ENCODE data around the gene IARS2.
"Not testable (repeated sequence)": the region's sequence is repeated elsewhere in the genome, so short reads cannot be mapped to it uniquely, and the experiment has no call there.

Gene IARS2

DNA sequence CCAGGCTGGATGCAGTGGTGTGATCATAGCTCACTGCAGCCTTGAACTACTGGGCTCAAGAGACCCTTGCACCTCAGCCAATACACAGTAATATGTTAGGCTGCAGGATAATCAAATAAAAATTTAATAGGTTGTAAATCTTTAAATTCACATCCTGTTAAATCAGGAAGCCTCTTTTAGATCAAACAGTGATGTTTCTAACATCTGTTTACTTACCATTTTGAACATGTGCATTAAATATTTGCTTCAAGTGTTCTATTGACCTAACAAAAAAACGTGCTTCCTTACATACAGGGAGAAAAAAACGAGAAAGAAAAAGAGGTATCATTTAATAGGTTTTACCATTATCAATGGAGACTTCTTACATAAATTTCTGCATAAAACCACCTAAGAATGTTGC lies 70.6 kb downstream of the IARS2 start:
- DNase-seq (ENCODE audit: low spot score): no peak

DNA sequence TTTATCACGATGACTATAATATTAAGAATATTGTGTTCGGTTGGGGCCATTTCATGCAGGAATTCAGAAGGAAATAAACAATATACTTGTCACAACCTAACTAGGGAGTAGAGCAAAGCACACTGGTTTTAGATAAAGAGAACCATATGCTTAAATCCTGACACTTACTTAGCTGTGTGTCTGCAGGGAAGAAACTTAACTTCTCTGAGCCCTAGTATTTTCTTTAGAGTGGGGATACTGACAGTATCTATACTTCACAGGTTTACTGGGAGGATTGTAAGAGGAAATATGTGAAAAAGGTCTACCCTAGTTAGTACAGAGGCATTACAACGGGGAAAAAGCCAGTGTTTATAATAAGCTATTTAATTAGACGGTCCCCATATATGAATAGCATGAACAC lies 72.9 kb downstream of the IARS2 start:
- no peak for DNase-seq (ENCODE audit: low spot score)

GRCh38 chr1:220169887-220170286 lies 76.0 kb downstream of the IARS2 start:
- DNase-seq (ENCODE audit: low spot score): not testable (repeated sequence)

GRCh38 chr1:220170836-220171526 lies 77.0 kb downstream of the IARS2 start:
- DNase-seq (ENCODE audit: low spot score): no peak

DNA sequence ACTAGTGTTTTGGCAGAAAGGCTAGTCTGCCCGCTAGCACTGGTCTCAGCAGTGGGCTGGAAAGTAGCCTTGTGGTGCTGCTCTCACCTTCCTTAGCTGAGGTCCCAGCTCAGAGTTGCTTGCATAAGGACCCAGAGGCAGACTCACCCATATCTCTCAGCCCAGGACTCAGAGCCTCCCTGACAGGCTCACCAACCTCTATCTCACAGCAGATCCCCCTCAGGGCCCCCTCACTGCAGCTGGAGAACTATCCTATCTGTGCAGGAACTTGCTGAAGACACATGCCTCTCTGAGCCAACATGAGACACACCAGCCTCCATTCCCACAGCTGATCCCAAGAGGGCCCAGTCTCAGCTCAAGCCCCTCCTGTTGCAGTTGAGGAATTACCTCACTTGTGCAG lies 82.6 kb downstream of the IARS2 start:
- no peak for DNase-seq (ENCODE audit: low spot score)

- no peak for DNase-seq (ENCODE audit: low spot score)
Observed at GRCh38 chr1:220182111-220182510, 88.2 kb downstream of the IARS2 start.

DNA sequence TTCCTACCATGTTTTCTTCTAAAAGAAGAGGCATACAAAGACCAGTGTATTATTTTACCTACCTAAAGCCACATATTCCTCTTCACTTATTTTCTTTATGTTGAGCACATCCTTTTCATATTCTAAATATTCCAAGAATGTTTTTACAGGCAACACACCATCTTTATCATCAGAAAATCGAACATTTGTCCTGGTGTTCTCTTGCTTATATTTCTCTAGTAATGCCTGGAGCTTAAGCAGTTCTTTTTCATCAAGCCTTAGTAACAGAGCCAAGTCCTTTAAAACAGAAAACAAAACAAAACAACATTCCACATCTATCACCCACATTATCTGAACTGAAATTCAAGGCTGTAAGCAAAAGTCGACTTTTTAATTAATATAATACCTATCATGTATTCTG lies 88.7 kb downstream of the IARS2 start:
- no peak for DNase-seq (ENCODE audit: low spot score)

DNA sequence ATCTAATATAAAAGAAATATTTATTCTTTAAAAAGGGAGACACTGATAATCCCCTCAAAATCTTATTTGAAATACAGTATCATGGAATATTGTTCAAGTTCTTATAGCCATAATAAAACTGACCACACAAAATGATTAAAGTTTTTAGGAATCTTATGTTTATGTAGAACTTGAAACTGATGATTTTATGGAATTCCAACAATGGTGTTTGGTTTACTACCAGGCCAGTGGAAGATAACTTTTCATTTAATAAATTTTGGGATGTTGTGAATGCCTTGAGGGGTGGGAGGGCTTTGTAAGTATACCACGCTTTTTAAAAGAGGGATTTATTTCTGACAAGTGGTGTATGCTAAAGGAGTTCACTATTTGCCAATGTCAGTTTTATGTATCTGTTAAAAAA lies 90.6 kb downstream of the IARS2 start:
- no peak for DNase-seq (ENCODE audit: low spot score)

DNA sequence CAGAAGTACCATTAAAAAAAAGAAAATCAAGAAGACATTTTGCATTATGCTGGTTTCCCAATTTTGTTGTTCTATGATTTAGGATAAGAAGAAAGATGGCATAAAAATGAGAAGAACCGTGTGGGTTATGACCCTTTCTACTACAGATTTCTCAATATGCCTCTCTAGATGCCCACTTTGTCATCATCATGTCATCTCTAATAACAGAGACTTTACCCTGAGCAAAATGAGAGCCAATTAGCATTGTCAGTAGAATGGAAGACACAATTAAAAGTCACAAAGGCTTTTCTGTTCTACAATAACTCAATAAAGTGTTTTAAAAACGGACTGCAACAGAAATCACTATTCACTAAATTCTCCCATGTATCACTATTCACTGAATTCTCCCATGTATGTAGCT lies 92.8 kb downstream of the IARS2 start:
- no peak for DNase-seq (ENCODE audit: low spot score)

- no peak for DNase-seq (ENCODE audit: low spot score)
Observed at GRCh38 chr1:220188538-220188937, 94.6 kb downstream of the IARS2 start.

DNA sequence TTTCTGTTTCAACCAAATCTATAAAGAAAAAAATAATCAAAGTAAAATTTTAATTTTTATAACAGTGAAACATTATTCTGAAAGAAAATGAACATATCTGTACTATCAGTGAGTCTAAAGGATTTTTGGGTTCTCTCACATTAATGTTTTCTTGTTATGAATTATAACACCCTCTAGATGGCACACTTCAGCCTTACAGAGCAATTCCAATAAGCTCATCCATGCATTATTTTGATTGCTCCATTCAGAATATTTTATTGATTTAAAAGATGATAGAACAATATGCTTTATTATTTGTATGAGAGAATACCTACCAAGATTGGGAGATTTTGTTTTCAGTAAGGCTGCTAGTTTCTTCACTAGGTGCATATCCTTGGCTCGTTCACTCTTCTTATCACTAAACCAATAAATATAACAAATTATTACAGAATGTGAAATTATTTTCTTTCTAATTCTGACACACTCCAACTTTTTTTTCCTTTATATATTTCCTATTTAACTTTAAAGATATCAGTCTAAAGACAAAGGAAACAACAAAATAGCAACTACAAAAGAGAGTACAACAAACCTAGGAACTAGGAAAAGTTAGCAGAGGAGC lies 95.9 kb downstream of the IARS2 start:
- DNase-seq (ENCODE audit: low spot score): no peak

DNA sequence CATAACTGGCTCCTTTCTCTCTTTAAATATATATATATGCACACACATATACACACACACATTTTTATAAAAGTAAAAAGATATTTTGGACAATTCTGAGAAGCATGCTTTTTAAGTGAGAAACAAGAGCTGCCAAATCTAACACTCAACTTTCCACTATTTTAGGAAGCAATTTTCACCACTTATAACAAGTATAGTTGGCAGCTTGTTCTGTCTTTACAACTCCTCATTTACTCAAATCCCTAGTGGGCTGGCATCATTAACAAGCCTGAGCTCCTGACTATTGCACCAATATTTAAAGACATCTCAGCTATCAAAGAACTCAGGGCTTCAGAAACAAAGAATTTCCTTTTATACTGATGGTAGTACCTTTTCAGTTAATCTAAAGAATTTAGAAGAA lies 101.8 kb downstream of the IARS2 start:
- no peak for DNase-seq (ENCODE audit: low spot score)

Measured in left forelimb (tissue), 1 donor.